GM21528 (cell line): Measurements from ENCODE around the gene WDR81.

Source experiments
- ATAC-seq: cut with Tn5 transposase; IDR thresholded peaks from one replicate; pipeline ENCODE4 v1.9.1; 2021; ENCODE audit warnings: mild to moderate bottlenecking, moderate library complexity; ENCODE audit not compliant: unreplicated experiment, low FRiP score

The WDR81 gene

GRCh38 chr17:1774390-1775176 lies 50.1 kb downstream of the WDR81 start:
- no peak for ATAC-seq

- ATAC-seq, result no peak
These were observed 51.8 kb downstream of the WDR81 start for GRCh38 chr17:1776328-1776727.

- no peak for ATAC-seq
These were observed 52.4 kb downstream of the WDR81 start for GRCh38 chr17:1776857-1777256.

- ATAC-seq, result no peak
These were observed 55.1 kb downstream of the WDR81 start for GRCh38 chr17:1779571-1780131.

- no peak for ATAC-seq
These were observed 57.7 kb downstream of the WDR81 start for GRCh38 chr17:1782171-1782567.

GRCh38 chr17:1783271-1783670 lies 58.8 kb downstream of the WDR81 start:
- no peak for ATAC-seq

- no peak for ATAC-seq
These were observed 59.5 kb downstream of the WDR81 start for GRCh38 chr17:1783834-1784611.

GRCh38 chr17:1785930-1786329 lies 61.4 kb downstream of the WDR81 start:
- no peak for ATAC-seq

GRCh38 chr17:1786708-1787107 lies 62.2 kb downstream of the WDR81 start:
- no peak for ATAC-seq

GRCh38 chr17:1787301-1787902 lies 62.9 kb downstream of the WDR81 start:
- ATAC-seq, result no peak
